ENCODE data around the gene PPP1R9B. TPM values are rescaled to one million over a fixed set of nuclear protein-coding genes. Genes with fewer than 3 reads are reported as not detected.

PPP1R9B gene
- total RNA-seq, 1 experiment from 2014 or later: 23.0 TPM

DNA sequence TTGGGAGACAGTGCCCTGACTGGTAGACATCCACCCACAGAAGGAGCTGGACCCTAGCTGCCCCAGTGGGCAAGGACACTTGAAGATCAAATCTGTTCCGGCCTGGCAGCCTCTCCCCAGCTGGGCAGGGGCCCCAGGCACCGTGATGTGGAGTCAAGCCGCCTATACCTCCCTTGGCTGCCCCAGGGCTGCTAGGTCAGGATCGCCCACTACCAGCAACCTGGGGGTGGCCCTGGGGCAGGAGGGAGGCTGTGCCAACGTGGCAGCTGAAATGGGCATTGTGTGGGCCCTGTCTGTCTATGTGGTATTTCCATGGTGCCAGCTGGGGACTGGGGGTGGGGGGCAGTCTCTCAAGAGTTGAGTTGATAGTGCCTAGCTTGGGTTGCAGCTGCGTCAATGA, 54.4 kb downstream of the PPP1R9B start:
- Histone ChIP-seq H2AFZ (ENCODE audit: low read length) (no peak overlapping the region), H3K9ac (ENCODE audit: extremely low read depth, insufficient read length, low read length) (no peak overlapping the region)
- WGBS (ENCODE audit: extremely low coverage, insufficient read length, low lambda C conversion rate): no CpG with 5 or more reads among the region's 6 CpGs

More for the DNA sequence above, 54.4 kb downstream of the PPP1R9B start:
- H3T11ph ChIP-seq (ENCODE audit: low read length): no peak overlapping the region
- TF ChIP-seq, protein P1, sequence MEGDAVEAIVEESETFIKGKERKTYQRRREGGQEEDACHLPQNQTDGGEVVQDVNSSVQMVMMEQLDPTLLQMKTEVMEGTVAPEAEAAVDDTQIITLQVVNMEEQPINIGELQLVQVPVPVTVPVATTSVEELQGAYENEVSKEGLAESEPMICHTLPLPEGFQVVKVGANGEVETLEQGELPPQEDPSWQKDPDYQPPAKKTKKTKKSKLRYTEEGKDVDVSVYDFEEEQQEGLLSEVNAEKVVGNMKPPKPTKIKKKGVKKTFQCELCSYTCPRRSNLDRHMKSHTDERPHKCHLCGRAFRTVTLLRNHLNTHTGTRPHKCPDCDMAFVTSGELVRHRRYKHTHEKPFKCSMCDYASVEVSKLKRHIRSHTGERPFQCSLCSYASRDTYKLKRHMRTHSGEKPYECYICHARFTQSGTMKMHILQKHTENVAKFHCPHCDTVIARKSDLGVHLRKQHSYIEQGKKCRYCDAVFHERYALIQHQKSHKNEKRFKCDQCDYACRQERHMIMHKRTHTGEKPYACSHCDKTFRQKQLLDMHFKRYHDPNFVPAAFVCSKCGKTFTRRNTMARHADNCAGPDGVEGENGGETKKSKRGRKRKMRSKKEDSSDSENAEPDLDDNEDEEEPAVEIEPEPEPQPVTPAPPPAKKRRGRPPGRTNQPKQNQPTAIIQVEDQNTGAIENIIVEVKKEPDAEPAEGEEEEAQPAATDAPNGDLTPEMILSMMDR (conservative IDR thresholded peaks at IDR 0.05): no peak
- H3K14ac ChIP-seq (ENCODE audit: insufficient read depth, low read length): no peak overlapping the region
- no peak overlapping the region for H2BK5ac ChIP-seq (ENCODE audit: insufficient read length, low read length)
- H3K9me3 ChIP-seq (ENCODE audit: control insufficient read depth, low read depth, low read length): no peaks in the 10 kb centered on the region
- H3K27ac ChIP-seq (ENCODE audit: insufficient read length, low read depth, low read length): no peak overlapping the region
- Mint-ChIP-seq H3K36me3 (ENCODE audit: insufficient read depth in 1 of 3, low read depth in 3 of 3) (peaks cover 0 to 8% (median 0%) of the 10 kb centered on the region in 3 experiments; a peak in 4 of 7 replicates), H3K9me3 (no peaks in the 10 kb centered on the region), H3K27me3 (ENCODE audit: low read depth) (peaks cover 2% of the 10 kb centered on the region; the same call in 1 of the 2 replicates), H3K4me1 (peaks cover 25 to 31% of the 10 kb centered on the region in 2 experiments), H3K4me3 (peak overlapping the region; percentile 93 to 99), H3K27ac (no peak overlapping the region)
- H3K56ac ChIP-seq (ENCODE audit: insufficient read length, low read depth, low read length): no peak overlapping the region
- H3K4me1 ChIP-seq (ENCODE audit: insufficient read depth, low read length): no peaks in the 10 kb centered on the region; the same call in 1 of the 2 replicates
- H2BK12ac ChIP-seq (ENCODE audit: insufficient read length, low read depth, low read length): no peak overlapping the region
- no peaks in the 10 kb centered on the region for H3K27me3 ChIP-seq (ENCODE audit: insufficient read depth, low read length)
- peaks cover 12% of the 10 kb centered on the region for H3K23me2 ChIP-seq (ENCODE audit: insufficient read length, low read depth, low read length, poor library complexity, severe bottlenecking)
- no peaks in the 10 kb centered on the region for H3K79me2 ChIP-seq (ENCODE audit: insufficient read depth, low read length)
- DNase-seq: no peak
- H2BK15ac ChIP-seq (ENCODE audit: low read depth, low read length): no peak overlapping the region
- H3K23ac ChIP-seq (ENCODE audit: insufficient read length, low read depth, low read length): no peak overlapping the region
- H4K91ac ChIP-seq (ENCODE audit: insufficient read length, low read depth, low read length): no peak overlapping the region
- no peak overlapping the region for H2AK5ac ChIP-seq (ENCODE audit: insufficient read length, low read length)
- H3K79me1 ChIP-seq (ENCODE audit: insufficient read depth, low read depth, low read length, poor library complexity, severe bottlenecking): no peaks in the 10 kb centered on the region
- H4K8ac ChIP-seq (replicated peaks; ENCODE audit: insufficient read length, low read depth, low read length): no peak overlapping the region
- no peak overlapping the region for H4K5ac ChIP-seq (ENCODE audit: insufficient read length, low read depth, low read length)
- no peak overlapping the region for H3K4ac ChIP-seq (ENCODE audit: low read depth, low read length)
- H2BK120ac ChIP-seq (ENCODE audit: low read depth, low read length, poor library complexity, severe bottlenecking): no peak overlapping the region
- no peak overlapping the region for H2BK20ac ChIP-seq (ENCODE audit: low read depth, low read length, poor library complexity, severe bottlenecking)
- H3K18ac ChIP-seq (ENCODE audit: insufficient read length, low read depth, low read length): no peak overlapping the region
- H4K20me1 ChIP-seq (ENCODE audit: control insufficient read depth, insufficient read depth, insufficient read length): no peaks in the 10 kb centered on the region
- peak overlapping the region; percentile 64 for H3K4me2 ChIP-seq (ENCODE audit: insufficient read depth, insufficient read length, low read length)
